HUES64 (cell line): Measurements from ENCODE around the gene NXPE4. TPM values are rescaled to one million over a fixed set of nuclear protein-coding genes. Genes with fewer than 3 reads are reported as not detected.
"Not testable (repeated sequence)": the region's sequence is repeated elsewhere in the genome, so short reads cannot be mapped to it uniquely, and the experiment has no call there.

ENCODE experiments used
- H3K27ac ChIP-seq: 2 replicates; pipeline ENCODE4 v1.7.0; 2013; ENCODE audit warnings: low read depth, low read length, inconsistent platforms
- H3K27me3 ChIP-seq: 2 replicates; pipeline ENCODE4 v1.6.1; 2013; ENCODE audit warnings: mild to moderate bottlenecking, low read length; ENCODE audit not compliant: insufficient read depth
- H3K36me3 ChIP-seq: 2 replicates; pipeline ENCODE4 v1.6.1; 2013; ENCODE audit warnings: mild to moderate bottlenecking, low read length; ENCODE audit not compliant: insufficient read depth
- H3K4me1 ChIP-seq: 2 replicates; pipeline ENCODE4 v1.6.1; 2013; ENCODE audit warnings: mild to moderate bottlenecking, low read length, moderate library complexity; ENCODE audit not compliant: insufficient read depth
- H3K4me3 ChIP-seq: 2 replicates; pipeline ENCODE4 v1.5.1; 2013; ENCODE audit warnings: mild to moderate bottlenecking, low read length, moderate library complexity
- H3K9ac ChIP-seq: 2 replicates; pipeline ENCODE4 v1.6.1; 2013; ENCODE audit warnings: mild to moderate bottlenecking, low read depth, low read length
- H3K9me3 ChIP-seq: 2 replicates; pipeline ENCODE4 v1.6.1; 2013; ENCODE audit warnings: low read depth, low read length; ENCODE audit not compliant: insufficient read depth
- WGBS: fragments of 150-250, 120-280 bp; methylation state at CpG from one replicate; pipeline ENCODE4 v1.1.7; 2013; ENCODE audit warnings: missing lambda C conversion rate; 5-methylcytosine and 5-hydroxymethylcytosine counted together
- polyA plus RNA-seq, 2 experiments: library from polyadenylated mRNA; stranded (reverse); fragments of 50-300 nt; gene quantifications; one replicate each; pipeline ENCODE4 v1.2.3, GENCODE V29; 2013

Gene NXPE4
- not detected for polyA plus RNA-seq (2013, experiment 1 of 2)
- not detected for polyA plus RNA-seq (2013, experiment 2 of 2)

DNA sequence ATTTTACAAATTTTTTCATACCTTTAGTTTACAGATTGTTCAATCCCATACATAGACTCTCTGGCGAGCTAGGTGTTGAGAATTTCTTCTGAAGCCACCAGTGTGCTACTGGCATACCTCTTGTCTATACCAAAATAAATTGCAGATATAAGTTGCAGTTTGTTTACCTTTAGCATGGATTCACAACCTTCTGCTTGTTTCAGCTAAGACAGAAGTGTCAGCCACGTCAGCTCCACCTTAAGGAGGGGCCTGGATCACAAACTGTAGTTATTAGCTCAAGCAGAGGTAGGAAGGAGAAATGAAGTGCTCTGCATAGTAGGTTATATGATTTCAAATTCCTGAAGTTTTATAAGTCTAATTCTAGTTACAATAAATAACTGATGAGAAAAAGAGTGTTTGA is at the start of gene NXPE4:
TSS of gene NXPE4 (minus strand) at position 216 of the 400 bp plus-strand sequence. CDS start 1,027 bp downstream, outside the sequence.
- H3K27me3 ChIP-seq: no peaks in the 10 kb centered on the region
- no peak within 1 kb of the TSS for H3K9ac ChIP-seq
- H3K36me3 ChIP-seq: no peaks in the 10 kb centered on the region
- H3K27ac ChIP-seq: no peak within 1 kb of the TSS
- no peak within 1 kb of the TSS for H3K4me3 ChIP-seq
- H3K4me1 ChIP-seq: no peaks in the 10 kb centered on the region
- no peaks in the 10 kb centered on the region for H3K9me3 ChIP-seq
- 84% methylated on average over 2 of the region's 2 CpGs for WGBS

DNA sequence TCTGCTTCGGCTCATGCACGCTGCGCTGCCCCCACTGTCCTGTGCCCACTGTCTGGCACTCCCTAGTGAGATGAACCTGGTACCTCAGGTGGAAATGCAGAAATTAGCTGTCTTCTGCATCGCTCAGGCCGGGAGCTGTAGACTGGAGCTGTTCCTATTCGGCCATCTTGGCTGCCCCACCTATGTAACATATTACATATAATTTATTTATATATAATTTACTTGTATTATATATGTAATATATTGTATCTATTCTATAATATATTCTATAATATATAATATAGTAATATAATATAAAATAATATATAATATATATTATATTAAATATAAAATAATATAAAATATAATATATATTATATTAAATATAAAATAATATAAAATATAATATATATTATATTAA is 43.9 kb upstream of the NXPE4 start:
- H3K9me3 ChIP-seq, H3K4me3 ChIP-seq, H3K4me1 ChIP-seq, H3K36me3 ChIP-seq, H3K27me3 ChIP-seq, H3K27ac ChIP-seq, H3K9ac ChIP-seq: not testable (repeated sequence)
- WGBS: 97% methylated on average over 5 of the region's 6 CpGs

- H3K36me3 ChIP-seq, H3K4me3 ChIP-seq, H3K27ac ChIP-seq, H3K9me3 ChIP-seq, H3K9ac ChIP-seq, H3K27me3 ChIP-seq, H3K4me1 ChIP-seq: not testable (repeated sequence)
- 92% methylated on average over 10 of the region's 13 CpGs for WGBS
These were observed 35.9 kb upstream of the NXPE4 start for GRCh38 chr11:114631445-114631965.

DNA sequence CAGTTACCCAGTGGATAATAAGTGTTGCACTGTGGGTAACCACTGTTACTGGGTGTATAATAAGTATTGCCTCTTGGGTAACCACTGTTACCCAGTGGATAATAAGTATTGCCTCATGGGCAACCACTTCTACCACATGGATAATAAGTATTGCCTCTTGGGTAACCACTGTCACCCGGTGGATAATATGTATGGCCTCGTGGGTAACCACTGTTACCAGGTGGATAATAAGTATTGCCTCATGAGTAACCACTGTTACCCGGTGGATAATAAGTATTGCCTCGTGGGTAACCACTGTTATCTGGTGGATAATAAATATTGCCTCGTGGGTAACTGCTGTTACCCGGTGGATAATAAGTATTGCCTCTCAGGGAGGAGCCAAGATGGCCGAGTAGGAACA is 29.7 kb upstream of the NXPE4 start:
- Histone ChIP-seq H3K9me3 (peaks cover 55% of the 10 kb centered on the region), H3K4me1 (no peaks in the 10 kb centered on the region), H3K9ac (no peak overlapping the region), H3K27me3 (no peaks in the 10 kb centered on the region), H3K4me3 (0 out of 2 replicates have a peak overlapping the region, but pooled peaks have one; percentile 10), H3K36me3 (no peaks in the 10 kb centered on the region), H3K27ac (no peak overlapping the region)
- WGBS: 88% methylated on average over 7 of the region's 7 CpGs

- Histone ChIP-seq H3K27me3 (no peaks in the 10 kb centered on the region), H3K4me1 (no peaks in the 10 kb centered on the region), H3K9me3 (peaks cover 61% of the 10 kb centered on the region), H3K4me3 (no peak overlapping the region), H3K36me3 (no peaks in the 10 kb centered on the region), H3K9ac (no peak overlapping the region), H3K27ac (no peak overlapping the region)
- 88% methylated on average over 10 of the region's 10 CpGs for WGBS
These were observed 29.0 kb upstream of the NXPE4 start for GRCh38 chr11:114624455-114625207.

DNA sequence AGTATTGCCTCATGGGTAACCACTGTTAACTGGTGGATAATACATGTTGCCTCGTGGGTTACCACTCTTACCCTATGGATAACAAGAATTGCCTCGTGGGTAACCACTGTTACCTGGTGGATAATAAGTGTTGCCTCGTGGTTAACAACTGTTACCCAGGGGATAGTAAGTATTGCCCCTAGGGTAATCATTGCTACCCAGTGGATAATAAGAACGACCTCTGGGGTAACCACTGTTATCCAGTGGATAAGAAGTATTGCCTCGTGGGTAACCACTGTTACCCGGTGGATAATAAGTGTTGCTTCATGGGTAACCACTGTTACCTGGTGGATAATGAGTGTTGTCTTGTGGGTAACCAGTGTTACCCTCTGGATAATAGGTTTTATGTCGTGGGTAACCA is 28.1 kb upstream of the NXPE4 start:
- no peak overlapping the region for H3K27ac ChIP-seq
- no peaks in the 10 kb centered on the region for H3K36me3 ChIP-seq
- 90% methylated on average over 7 of the region's 7 CpGs for WGBS
- H3K9me3 ChIP-seq: peaks cover 71% of the 10 kb centered on the region
- no peaks in the 10 kb centered on the region for H3K4me1 ChIP-seq
- H3K9ac ChIP-seq: no peak overlapping the region
- no peaks in the 10 kb centered on the region for H3K27me3 ChIP-seq
- no peak overlapping the region for H3K4me3 ChIP-seq

DNA sequence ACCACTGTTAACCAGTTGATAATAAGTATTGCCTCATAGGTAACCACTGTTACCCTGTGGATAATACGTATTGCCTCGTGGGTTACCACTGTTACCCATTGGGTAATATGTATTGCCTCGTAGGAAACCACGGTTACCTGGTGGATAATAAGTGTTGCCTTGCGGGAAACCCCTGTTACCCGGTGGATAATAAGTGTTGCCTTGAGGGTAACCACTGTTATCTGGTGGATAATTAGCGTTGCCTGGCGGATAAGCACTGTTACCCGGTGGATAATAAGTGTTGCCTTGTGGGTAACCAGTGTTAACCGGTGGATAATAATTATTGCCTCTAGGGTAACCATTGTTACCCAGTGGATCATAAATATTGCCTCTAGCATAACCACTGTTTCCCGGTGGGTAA is 27.3 kb upstream of the NXPE4 start:
- Histone ChIP-seq H3K4me1 (no peaks in the 10 kb centered on the region), H3K9me3 (peaks cover 79% of the 10 kb centered on the region), H3K27ac (no peak overlapping the region), H3K9ac (no peak overlapping the region), H3K36me3 (no peaks in the 10 kb centered on the region), H3K4me3 (no peak overlapping the region), H3K27me3 (no peaks in the 10 kb centered on the region)
- WGBS: 96% methylated on average over 11 of the region's 11 CpGs

- H3K27me3 ChIP-seq: no peaks in the 10 kb centered on the region
- 94% methylated on average over 16 of the region's 16 CpGs for WGBS
- H3K4me3 ChIP-seq: no peak overlapping the region
- H3K36me3 ChIP-seq: no peaks in the 10 kb centered on the region
- no peak overlapping the region for H3K9ac ChIP-seq
- peaks cover 86% of the 10 kb centered on the region for H3K9me3 ChIP-seq
- no peaks in the 10 kb centered on the region for H3K4me1 ChIP-seq
- H3K27ac ChIP-seq: no peak overlapping the region
These were observed 26.6 kb upstream of the NXPE4 start for GRCh38 chr11:114621950-114622809.

- H3K4me3 ChIP-seq: no peak overlapping the region
- H3K36me3 ChIP-seq: no peaks in the 10 kb centered on the region
- no peaks in the 10 kb centered on the region for H3K4me1 ChIP-seq
- 91% methylated on average over 8 of the region's 8 CpGs for WGBS
- no peak overlapping the region for H3K27ac ChIP-seq
- H3K27me3 ChIP-seq: no peaks in the 10 kb centered on the region
- no peak overlapping the region for H3K9ac ChIP-seq
- H3K9me3 ChIP-seq: peaks cover 96% of the 10 kb centered on the region
These were observed 25.5 kb upstream of the NXPE4 start for GRCh38 chr11:114621072-114621471.

GRCh38 chr11:114619659-114620173 is 24.1 kb upstream of the NXPE4 start:
- H3K9me3 ChIP-seq: peaks cover 99% of the 10 kb centered on the region
- H3K27ac ChIP-seq: no peak overlapping the region
- H3K4me1 ChIP-seq: no peaks in the 10 kb centered on the region
- H3K36me3 ChIP-seq: no peaks in the 10 kb centered on the region
- 85% methylated on average over 10 of the region's 10 CpGs for WGBS
- no peak overlapping the region for H3K4me3 ChIP-seq
- no peak overlapping the region for H3K9ac ChIP-seq
- no peaks in the 10 kb centered on the region for H3K27me3 ChIP-seq

- Histone ChIP-seq H3K27me3 (no peaks in the 10 kb centered on the region), H3K9ac (no peak overlapping the region), H3K36me3 (no peaks in the 10 kb centered on the region), H3K27ac (no peak overlapping the region), H3K4me1 (no peaks in the 10 kb centered on the region), H3K4me3 (no peak overlapping the region), H3K9me3 (peaks cover 99% of the 10 kb centered on the region)
- WGBS: 94% methylated on average over 5 of the region's 5 CpGs
These were observed 22.6 kb upstream of the NXPE4 start for GRCh38 chr11:114618139-114618538.
